ENCODE results near the gene ADGRG7.
A peak's percentile ranks its signal among the peaks of the same experiment; 100 is the strongest.
"Not testable (repeated sequence)": the region's sequence is repeated elsewhere in the genome, so short reads cannot be mapped to it uniquely, and the experiment has no call there.

The ADGRG7 gene

GRCh38 chr3:100609305-100609704, at the start of gene ADGRG7:
Gene ADGRG7, plus strand, starts transcription at chr3:100609601. Its CDS starts 256 bp downstream, at chr3:100609857.
- no peak for DNase-seq (ENCODE audit: low read depth in 2 of 2)

- DNase-seq (ENCODE audit: low read depth in 2 of 2) = no peak
These were observed 49.0 kb upstream of the ADGRG7 start for GRCh38 chr3:100560426-100560825.

GRCh38 chr3:100561459-100562158, 47.8 kb upstream of the ADGRG7 start:
- no peak for DNase-seq (ENCODE audit: low read depth in 2 of 2)

GRCh38 chr3:100562224-100562857, 47.1 kb upstream of the ADGRG7 start:
- DNase-seq (ENCODE audit: low read depth in 2 of 2) = no peak

GRCh38 chr3:100563228-100563627, 46.2 kb upstream of the ADGRG7 start:
- DNase-seq (ENCODE audit: low read depth in 2 of 2) = no peak

- DNase-seq (ENCODE audit: low read depth in 2 of 2) = no peak
These were observed 45.7 kb upstream of the ADGRG7 start for GRCh38 chr3:100563652-100564211.

GRCh38 chr3:100570811-100571210, 38.6 kb upstream of the ADGRG7 start:
- no peak for DNase-seq (ENCODE audit: low read depth in 2 of 2)

- DNase-seq (ENCODE audit: low read depth in 2 of 2) = no peak
These were observed 34.9 kb upstream of the ADGRG7 start for GRCh38 chr3:100574536-100574935.

GRCh38 chr3:100575704-100576103, 33.7 kb upstream of the ADGRG7 start:
- no peak for DNase-seq (ENCODE audit: low read depth in 2 of 2)

- DNase-seq (ENCODE audit: low read depth in 2 of 2) = no peak
These were observed 31.9 kb upstream of the ADGRG7 start for GRCh38 chr3:100577382-100578008.

GRCh38 chr3:100578646-100579045, 30.8 kb upstream of the ADGRG7 start:
- DNase-seq (ENCODE audit: low read depth in 2 of 2) = no peak

- DNase-seq (ENCODE audit: low read depth in 2 of 2) = no peak
These were observed 29.3 kb upstream of the ADGRG7 start for GRCh38 chr3:100580147-100580546.

- DNase-seq (ENCODE audit: low read depth in 2 of 2) = no peak
These were observed 27.8 kb upstream of the ADGRG7 start for GRCh38 chr3:100581650-100582049.

GRCh38 chr3:100582157-100582556, 27.2 kb upstream of the ADGRG7 start:
- not testable (repeated sequence) for DNase-seq (ENCODE audit: low read depth in 2 of 2)

- DNase-seq (ENCODE audit: low read depth in 2 of 2) = no peak
These were observed 25.2 kb upstream of the ADGRG7 start for GRCh38 chr3:100584101-100584660.

GRCh38 chr3:100586832-100587231, 22.6 kb upstream of the ADGRG7 start:
- no peak for DNase-seq (ENCODE audit: low read depth in 2 of 2)

GRCh38 chr3:100588251-100588650, 21.1 kb upstream of the ADGRG7 start:
- no peak for DNase-seq (ENCODE audit: low read depth in 2 of 2)

GRCh38 chr3:100590114-100590839, 19.1 kb upstream of the ADGRG7 start:
- DNase-seq (ENCODE audit: low read depth in 2 of 2) = peak; percentile 13 to 31

GRCh38 chr3:100590840-100591147, 18.6 kb upstream of the ADGRG7 start:
- DNase-seq (ENCODE audit: low read depth in 2 of 2) = no peak

GRCh38 chr3:100591411-100591810, 18.0 kb upstream of the ADGRG7 start:
- DNase-seq (ENCODE audit: low read depth in 2 of 2) = no peak

GRCh38 chr3:100600181-100601042, 9.0 kb upstream of the ADGRG7 start:
- no peak for DNase-seq (ENCODE audit: low read depth in 2 of 2)
